SIG-M5 treated with dmso at 0.1 percent for 504 hours (cell line): ENCODE measurements around the gene DPH5.

Experiments used
- DNase-seq: peaks from one replicate; lab custom pipeline; 2025; ENCODE audit not compliant: unreplicated experiment; lab: John Stamatoyannopoulos, UW

Gene DPH5

DNA sequence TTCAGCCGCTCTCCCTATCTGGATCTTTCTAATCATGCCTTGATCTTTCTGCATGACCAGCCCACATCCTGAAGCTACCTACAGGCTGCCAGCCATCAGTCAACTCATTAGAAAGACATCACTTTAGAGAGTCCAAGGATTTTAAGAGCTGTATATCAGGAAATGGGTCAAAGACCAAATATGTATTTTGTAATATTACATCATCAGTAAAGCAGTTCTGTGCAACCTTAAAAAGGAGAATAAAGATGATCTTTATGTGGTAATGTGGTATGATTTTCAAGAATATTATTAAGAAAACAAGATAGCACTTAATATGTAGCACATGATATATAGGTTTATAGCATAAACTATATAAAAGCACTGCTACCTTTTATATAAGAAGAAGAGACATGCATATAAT, 82.1 kb downstream of the DPH5 start:
- no peak for DNase-seq

DNA sequence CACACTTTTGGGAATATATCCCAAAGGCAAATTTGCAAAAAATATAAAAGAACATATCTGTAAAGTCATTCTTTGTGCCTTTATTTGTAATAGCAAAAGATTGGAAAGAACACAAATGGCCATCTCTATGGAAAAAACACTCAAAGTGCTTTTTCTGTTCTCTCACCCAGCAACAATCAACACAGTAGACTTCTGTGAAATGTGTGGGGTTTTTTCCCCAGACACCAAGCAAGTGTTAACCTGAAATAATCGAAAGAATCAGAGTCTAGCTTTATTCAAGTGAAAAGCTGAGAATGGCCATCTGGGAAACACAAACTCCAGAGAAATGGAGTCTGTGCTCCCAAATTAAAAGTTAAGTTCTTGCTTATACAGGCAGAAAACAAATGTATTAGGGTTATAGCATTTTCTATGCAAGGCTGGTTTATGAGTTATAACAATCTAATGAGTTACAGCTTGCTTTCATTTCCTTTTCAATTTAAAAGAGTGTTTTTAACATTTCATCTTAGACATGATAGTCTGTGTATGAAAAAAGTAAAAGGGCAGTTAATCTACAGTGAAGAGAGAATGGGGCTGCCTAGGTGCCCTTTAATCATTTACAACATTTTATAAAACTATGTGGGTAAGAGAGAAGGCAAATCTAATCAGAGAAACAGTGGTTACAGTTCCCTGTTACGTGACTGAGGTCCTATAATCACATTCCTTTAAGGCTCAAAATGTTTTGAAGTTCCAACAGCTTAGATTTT, 83.1 kb downstream of the DPH5 start:
- no peak for DNase-seq

DNA sequence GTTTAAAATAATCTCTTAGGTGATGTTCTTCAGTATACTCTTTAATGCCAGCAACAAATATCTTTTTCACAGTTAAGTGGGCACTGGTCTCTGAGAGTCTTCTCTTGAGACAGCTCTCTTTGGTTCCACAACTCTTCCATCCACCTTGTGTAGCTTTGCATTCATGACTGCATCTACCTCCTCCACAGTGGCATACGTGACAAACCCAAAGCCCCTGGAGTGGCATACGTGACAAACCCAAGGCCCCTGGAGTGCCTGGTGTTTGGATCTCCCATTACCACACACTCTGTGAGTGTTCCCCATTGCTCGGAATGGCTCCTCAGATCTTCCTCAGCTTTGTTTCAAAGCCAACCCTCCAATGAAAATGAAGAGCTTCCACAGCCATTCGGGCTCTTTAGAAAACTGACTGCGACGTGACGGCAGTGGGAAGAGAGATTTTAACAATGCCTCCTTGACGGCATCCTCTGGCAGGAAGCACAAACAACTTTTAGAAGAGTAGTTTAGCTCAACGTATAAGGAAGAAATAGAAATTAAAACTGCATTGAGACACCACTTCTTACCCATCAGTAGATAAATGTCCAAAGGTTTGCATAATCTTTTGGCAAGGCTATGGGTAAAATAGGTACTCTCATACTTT, 83.9 kb downstream of the DPH5 start:
- no peak for DNase-seq

DNA sequence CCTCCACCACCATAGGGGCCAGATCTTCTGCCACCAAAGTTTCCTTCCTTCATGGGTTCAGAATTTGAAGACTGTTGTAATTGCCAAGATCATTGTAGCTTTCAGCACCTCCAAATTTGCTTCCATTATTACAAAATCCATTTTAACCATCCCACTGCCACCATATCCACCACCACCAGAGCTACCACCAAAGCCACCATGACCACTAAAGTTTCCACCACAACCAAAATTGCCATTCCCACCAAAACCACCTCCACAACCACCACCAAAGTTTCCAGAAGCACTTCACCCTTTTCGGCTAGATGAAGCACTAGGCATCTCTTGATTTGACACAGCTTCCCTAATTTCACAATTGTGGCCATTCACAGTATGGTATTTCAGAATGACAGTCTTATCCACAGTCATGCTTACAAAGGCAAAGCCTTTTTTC, 84.5 kb downstream of the DPH5 start:
- no peak for DNase-seq
